Colonic mucosa (tissue), 4 donors: Measurements from ENCODE around the gene AUTS2. TPM values are rescaled to one million over a fixed set of nuclear protein-coding genes. Genes with fewer than 3 reads are reported as not detected.

Experiments used
- DNase-seq: peaks from one replicate; pipeline ENCODE4 v3.0.0-alpha.2; 2020
- H3K27ac ChIP-seq: fragments of 200-600 bp; one replicate; pipeline ENCODE4 v1.8.0; 2021
- H3K27me3 ChIP-seq: fragments of 200-600 bp; one replicate; pipeline ENCODE4 v1.8.0; 2021
- H3K36me3 ChIP-seq: fragments of 200-600 bp; one replicate; pipeline ENCODE4 v1.8.0; 2021
- H3K4me1 ChIP-seq: fragments of 200-600 bp; one replicate; pipeline ENCODE4 v1.8.0; 2021; ENCODE audit warnings: mild to moderate bottlenecking
- H3K4me3 ChIP-seq: fragments of 200-600 bp; one replicate; pipeline ENCODE4 v1.8.0; 2021
- H3K9ac ChIP-seq, 2 donors: one replicate each; pipeline ENCODE4 v1.7.0; 2013; ENCODE audit warnings: control low read depth in 2 of 2, low read depth in 2 of 2, low read length in 2 of 2
- H3K9me3 ChIP-seq: fragments of 200-600 bp; one replicate; pipeline ENCODE4 v1.8.0; 2021
- intact Hi-C: fragments of 100-400 bp; cut with DNase I; formaldehyde crosslinking; loops from one replicate; pipeline ENCODE4 v1.14.1; 2022
- total RNA-seq, 2 donors: library from RNA; stranded (reverse); fragmentation: NEBNext Ultra II Directional in 1 of 2; extraction: Animal tissue kit (Norgen Biotek cat#: 25700) in 1 of 2; gene quantifications; one replicate each; pipeline ENCODE4 v1.2.1, GENCODE V29; 2021
- TF ChIP-seq, protein P1 (sequence below): fragments of 200-600 bp; IDR thresholded peaks from one replicate; pipeline ENCODE4 v1.8.0; 2022; ENCODE audit warnings: antibody characterized with exemption, mild to moderate bottlenecking
- donor health status: healthy.
- donor health status: DM: no; HTN: no; CAD: no.
- donor health status: DM: no; HTN: no; CAD: no.

Gene AUTS2
- total RNA-seq, 2 donors from 2014 or later: 39.8 to 42.3 TPM

GRCh38 chr7:70706204-70706603 is 1107.9 kb downstream of the AUTS2 start:
- Histone ChIP-seq H3K9me3 (no peaks in the 10 kb centered on the region), H3K27ac (no peak overlapping the region), H3K9ac (no peak overlapping the region), H3K4me3 (no peak overlapping the region), H3K4me1 (no peaks in the 10 kb centered on the region), H3K27me3 (no peaks in the 10 kb centered on the region), H3K36me3 (no peaks in the 10 kb centered on the region)
- TF ChIP-seq, protein P1, sequence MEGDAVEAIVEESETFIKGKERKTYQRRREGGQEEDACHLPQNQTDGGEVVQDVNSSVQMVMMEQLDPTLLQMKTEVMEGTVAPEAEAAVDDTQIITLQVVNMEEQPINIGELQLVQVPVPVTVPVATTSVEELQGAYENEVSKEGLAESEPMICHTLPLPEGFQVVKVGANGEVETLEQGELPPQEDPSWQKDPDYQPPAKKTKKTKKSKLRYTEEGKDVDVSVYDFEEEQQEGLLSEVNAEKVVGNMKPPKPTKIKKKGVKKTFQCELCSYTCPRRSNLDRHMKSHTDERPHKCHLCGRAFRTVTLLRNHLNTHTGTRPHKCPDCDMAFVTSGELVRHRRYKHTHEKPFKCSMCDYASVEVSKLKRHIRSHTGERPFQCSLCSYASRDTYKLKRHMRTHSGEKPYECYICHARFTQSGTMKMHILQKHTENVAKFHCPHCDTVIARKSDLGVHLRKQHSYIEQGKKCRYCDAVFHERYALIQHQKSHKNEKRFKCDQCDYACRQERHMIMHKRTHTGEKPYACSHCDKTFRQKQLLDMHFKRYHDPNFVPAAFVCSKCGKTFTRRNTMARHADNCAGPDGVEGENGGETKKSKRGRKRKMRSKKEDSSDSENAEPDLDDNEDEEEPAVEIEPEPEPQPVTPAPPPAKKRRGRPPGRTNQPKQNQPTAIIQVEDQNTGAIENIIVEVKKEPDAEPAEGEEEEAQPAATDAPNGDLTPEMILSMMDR: no peak
- no peak for DNase-seq
- intact Hi-C loops: no loop called here

DNA sequence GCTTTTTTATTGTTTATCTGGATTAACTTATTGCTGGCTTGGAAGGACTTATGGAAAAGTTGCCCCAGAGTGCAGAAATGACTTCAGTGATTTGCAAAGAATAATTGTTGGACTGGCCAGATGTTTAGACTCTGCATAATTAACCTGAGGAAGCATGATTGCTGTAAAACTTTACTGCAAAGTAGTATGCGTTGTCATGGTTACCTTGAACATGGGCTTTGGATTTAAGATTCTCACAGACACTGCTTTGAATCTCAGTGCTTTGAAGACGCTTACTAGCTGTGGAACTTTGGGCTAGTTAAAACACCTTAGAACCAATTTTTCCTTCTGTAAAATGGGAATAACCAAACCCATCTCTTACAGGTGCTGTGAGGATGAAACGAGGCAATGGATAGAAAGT is 1108.4 kb downstream of the AUTS2 start:
- Histone ChIP-seq H3K36me3 (no peaks in the 10 kb centered on the region), H3K27ac (no peak overlapping the region), H3K9ac (no peak overlapping the region), H3K27me3 (no peaks in the 10 kb centered on the region), H3K9me3 (no peaks in the 10 kb centered on the region), H3K4me3 (no peak overlapping the region), H3K4me1 (no peaks in the 10 kb centered on the region)
- DNase-seq: no peak
- intact Hi-C loops: no loop called here
- TF ChIP-seq, protein P1: no peak

- H3K9me3 ChIP-seq: no peaks in the 10 kb centered on the region
- no peaks in the 10 kb centered on the region for H3K4me1 ChIP-seq
- no peak overlapping the region for H3K4me3 ChIP-seq
- DNase-seq: no peak
- no peaks in the 10 kb centered on the region for H3K36me3 ChIP-seq
- H3K9ac ChIP-seq: no peak overlapping the region
- H3K27ac ChIP-seq: no peak overlapping the region
- intact Hi-C loops: no loop called here
- TF ChIP-seq, protein P1: no peak
- no peaks in the 10 kb centered on the region for H3K27me3 ChIP-seq
Measured at GRCh38 chr7:70707823-70708243, 1109.6 kb downstream of the AUTS2 start.

DNA sequence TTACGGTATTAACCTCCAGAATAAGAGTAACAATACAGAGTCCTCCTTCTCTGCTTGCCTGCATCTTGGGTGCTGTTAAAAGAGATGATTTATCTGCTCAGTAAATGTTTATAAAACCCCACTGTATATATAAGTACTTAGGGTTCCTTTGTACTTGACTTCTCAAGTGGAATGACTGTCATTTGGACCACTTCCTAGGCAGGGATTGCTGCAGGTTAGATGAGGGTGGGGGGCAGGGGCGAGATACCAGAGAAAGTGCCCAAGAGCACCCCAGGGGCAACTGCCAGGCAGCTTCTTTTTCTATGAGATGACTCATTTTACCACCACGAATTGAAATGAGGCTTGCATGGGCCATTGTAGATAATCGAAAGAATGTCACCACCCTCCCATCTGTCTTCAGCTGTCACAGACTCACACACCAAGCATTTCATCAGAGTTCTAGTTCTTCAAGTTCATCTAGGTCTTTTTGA is 1111.8 kb downstream of the AUTS2 start:
- H3K27me3 ChIP-seq: no peaks in the 10 kb centered on the region
- no peaks in the 10 kb centered on the region for H3K36me3 ChIP-seq
- H3K4me3 ChIP-seq: no peak overlapping the region
- H3K9me3 ChIP-seq: no peaks in the 10 kb centered on the region
- DNase-seq: no peak
- intact Hi-C loops: no loop called here
- H3K4me1 ChIP-seq: no peaks in the 10 kb centered on the region
- TF ChIP-seq, protein P1: no peak
- H3K9ac ChIP-seq: no peak overlapping the region
- no peak overlapping the region for H3K27ac ChIP-seq

GRCh38 chr7:70710651-70711050 is 1112.4 kb downstream of the AUTS2 start:
- Histone ChIP-seq H3K27ac (no peak overlapping the region), H3K9me3 (no peaks in the 10 kb centered on the region), H3K9ac (no peak overlapping the region), H3K27me3 (no peaks in the 10 kb centered on the region), H3K4me1 (no peaks in the 10 kb centered on the region), H3K36me3 (no peaks in the 10 kb centered on the region), H3K4me3 (no peak overlapping the region)
- intact Hi-C loops: no loop called here
- no peak for DNase-seq
- TF ChIP-seq, protein P1: no peak
